GM19463 (cell line): ENCODE data around the gene WNT5A.

Source experiments
- ATAC-seq: cut with Tn5 transposase; IDR thresholded peaks from one replicate; pipeline ENCODE4 v1.9.1; 2021; ENCODE audit warnings: mild to moderate bottlenecking, moderate library complexity; ENCODE audit not compliant: unreplicated experiment

The WNT5A gene

DNA sequence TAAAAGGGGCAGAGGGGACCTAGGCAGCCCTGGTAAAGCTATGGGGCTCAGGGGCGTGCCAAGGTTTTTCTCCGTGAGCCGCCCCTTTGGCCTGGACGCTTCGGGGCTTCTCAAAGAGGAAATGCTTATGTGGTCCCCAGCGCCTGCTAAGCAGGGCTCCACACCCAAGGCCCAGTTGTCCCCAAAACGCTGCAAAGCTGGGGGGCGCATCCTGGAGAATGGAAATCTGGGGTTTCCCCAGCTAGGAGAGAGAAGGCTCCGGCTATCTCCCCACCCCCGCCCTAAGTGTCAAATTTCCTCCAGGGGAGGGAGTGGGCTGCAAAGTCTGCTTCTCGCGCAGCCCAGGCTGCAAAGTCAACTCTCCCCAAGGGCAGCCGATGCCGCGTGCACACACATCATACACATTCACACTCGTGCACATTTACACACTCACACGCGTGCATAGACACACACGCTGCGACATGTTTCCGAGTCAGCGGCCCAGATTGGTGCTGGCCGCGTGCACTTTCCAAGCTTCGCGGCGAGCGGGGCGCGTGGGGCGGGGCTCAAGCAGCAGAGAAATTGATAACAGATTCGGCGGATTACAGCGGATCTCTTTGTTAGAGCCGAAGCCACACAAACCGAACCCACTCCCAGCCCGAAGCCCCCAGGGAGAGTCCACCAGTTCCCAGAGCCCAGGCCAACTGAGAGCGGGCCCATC lies 4.5 kb downstream of the WNT5A start:
- no peak for ATAC-seq

DNA sequence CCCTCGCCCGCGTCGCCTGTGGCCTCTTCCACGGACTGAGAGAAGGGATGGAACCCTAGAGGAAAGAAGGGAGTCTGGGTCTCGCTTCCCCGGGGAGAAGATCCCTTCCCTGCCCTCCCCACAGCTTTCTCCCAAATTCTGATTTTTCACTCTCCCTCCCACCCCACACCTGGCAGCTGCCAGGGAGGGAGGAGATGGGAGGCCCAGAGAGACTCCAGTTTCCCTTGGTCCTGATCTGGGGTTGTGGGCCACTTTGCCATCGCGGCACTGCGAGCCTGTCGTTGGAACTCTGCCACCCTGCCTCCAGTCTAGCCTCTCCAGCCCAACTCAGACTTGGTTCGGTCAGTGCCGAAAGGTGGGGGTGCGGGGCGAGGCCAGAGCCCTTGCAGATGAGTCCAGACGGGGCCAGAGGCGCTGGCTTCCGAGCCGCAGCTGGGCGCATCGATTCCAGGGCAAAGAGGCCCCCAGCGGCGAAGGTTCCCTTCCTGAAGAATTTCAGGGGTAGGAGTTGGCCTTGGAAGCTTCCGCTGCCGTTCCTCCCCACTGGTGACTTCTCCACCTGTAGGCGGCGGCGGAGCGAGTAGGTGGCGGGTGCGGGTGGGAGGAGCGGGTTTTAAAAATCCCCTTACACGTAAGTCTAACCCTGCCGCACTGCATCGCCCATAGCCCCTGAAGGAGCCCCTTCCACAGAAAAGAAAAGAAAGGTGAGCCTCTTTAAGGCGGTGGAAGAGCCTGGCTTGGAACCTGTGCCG lies 5.2 kb downstream of the WNT5A start:
- ATAC-seq: no peak

DNA sequence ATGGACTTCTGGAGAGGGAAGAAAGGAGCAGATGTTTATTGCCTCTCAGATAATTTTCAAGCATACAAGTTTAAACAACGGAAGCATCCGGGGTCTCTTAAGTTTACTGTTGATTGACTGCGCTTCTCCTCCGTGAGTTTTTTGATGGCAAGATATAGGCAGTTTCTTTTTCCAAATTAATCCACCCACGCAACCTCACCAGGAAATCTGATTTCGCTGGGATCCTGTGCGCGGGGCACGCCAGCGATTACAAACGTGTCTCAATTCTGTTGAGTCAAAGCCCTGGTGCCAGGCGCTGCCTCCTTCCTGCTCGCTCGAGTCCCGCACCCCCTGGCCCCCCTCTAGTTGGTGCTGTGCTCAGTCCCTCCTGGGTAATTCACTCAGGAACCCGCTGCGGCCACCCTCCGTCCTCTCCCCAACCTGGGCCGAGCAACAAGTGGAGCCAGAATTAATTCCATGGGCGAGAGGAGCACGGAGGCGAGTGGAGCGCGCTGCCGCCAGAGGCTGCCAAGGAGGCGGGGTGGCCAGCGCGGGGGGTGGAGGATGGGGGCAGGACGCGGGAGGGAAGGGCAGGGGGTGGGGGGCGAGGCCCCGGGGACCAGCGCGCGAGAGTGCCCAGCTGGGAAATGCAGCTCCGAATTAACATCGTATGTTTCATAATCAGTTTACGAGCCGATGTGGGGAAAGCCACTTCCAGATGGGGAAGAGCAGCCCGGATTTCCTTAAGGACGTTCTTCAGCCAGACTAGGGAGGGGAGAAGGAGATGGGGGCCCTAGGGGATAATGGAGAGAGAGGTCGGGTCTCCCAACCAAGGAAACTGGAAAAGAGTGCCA lies 6.0 kb downstream of the WNT5A start:
- ATAC-seq: no peak

DNA sequence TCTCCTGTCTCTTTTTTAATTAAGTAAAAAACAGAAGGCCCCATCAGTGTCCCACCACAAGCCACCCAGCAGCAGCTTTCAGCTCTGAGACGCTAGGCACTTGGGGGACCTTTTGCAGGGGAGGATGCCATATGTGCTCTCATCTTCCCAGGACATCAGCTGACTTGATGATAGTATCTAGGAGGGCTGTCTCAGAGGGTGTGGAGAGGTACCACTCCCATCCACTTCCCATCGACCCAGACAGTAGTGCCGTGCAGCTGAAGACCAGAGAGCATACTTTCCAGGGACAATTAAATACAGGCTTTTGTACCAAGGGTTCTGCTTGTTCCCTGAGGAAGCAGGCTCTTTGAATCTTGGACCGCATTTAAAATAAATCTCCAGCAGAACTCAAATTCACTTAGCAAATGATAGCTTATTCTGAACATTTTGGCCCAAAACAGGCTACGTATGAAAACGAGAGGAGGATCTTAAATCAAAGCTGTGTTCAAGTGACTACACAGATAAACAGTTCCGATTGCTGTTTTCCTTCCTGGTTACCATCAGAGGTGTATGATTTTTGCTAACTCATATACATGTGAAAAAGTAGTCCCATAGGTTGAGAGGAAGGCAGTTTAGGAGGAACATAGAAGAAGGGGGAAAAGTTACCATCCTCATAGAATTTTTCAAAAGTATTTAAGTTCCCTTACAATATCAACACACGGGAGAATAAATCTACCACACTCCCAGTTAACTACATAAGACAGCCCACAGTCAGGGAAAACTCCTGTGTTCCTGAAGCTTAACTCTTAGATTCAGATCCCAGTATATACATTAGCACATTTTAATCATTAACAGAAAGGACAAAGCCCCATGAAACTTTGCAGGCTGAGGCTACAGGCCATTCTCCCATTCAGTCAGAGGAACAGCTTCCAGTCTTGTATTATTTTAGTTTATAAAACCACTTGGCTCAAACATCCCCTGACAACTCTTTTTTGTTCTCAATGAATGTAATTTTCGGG lies 9.5 kb downstream of the WNT5A start:
- no peak for ATAC-seq

DNA sequence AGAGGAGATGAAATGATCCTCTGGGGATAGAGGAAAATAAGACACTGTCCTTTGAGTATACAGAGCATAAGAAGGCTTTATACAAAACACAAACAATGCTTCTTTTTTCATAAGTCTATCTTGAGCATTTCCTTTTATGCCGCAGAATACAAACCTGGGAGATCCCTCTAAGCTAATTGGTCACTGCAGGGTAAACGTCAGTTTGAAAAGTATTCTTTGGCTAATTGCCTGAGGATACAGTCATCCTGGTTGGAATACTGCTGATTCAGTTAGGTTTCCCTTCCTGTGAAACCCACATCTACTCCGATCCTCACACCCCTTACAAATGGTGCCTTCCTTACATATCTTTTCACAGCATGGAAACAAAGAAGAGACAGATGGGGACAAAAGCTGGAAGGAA lies 10.6 kb downstream of the WNT5A start:
- ATAC-seq: no peak

DNA sequence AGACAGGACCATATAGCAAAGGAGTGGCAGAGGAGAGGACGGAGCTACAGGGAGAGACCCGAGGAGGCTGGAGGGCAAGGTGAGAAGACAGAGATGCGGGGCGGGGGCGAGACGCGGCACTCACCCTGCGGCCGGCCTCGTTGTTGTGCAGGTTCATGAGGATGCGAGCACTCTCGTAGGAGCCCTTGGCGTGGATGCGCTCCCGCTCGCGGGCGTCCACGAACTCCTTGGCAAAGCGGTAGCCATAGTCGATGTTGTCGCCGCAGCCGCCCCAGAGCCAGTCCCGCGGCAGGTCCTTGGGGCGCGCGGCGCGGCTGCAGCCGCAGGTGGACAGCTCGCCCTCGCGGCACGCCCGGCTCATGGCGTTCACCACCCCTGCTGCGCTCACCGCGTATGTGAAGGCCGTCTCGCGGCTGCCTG lies 12.9 kb downstream of the WNT5A start:
- no peak for ATAC-seq

DNA sequence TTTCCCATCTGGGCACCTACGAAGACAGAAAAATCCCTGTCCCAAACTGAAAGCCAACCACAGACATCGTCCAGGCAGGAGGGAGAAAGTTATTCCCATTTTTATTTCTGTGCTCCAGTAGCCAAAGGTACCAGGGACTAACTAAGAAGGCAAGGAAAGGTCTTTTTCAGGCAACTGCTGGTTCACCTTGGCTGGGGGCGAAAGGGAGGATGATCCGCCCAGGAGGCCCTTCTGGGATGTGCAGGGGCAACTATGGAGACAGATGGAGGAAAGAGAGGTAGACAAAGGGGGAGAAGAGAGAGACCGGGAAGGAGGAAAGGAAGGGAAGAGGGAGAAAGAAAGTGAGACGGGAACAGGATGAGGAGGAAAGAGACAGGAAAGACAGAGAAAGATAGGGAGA lies 13.3 kb downstream of the WNT5A start:
- no peak for ATAC-seq

DNA sequence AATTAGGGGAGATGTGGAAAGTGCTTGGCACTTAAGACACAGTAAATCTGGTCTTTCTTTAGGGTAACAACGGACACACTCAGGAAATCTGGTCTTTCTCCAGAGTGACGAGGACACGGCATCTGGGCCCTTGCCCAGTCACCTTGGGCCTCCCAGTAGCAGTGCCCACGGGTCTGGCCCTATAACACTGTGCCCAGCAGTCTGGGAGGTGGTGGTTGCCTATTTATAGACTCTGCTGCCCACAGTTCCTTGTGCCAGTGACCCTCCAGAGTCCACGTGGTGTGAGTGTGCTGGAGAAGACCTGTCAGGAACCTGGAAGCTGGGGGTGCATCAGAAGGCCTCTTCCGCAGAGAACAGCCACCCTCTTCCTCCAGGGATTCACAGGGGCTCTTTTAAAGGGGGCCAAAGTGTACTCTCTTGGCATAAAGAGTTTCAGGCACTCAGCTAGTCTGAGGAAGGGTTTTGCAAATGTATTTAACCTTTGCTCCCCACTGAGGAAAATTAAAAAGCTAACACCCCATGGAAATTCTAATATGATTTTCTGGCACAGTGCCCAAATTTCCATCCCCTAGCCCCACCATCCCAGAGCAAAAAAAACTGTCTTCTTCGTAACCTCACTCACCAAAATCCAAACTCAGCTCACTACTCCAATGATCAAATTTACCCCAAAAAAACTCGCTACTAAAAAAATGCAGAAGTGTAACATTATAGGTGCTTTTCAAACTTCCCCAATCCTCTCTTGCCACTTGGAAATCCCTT lies 15.4 kb downstream of the WNT5A start:
- ATAC-seq: no peak

DNA sequence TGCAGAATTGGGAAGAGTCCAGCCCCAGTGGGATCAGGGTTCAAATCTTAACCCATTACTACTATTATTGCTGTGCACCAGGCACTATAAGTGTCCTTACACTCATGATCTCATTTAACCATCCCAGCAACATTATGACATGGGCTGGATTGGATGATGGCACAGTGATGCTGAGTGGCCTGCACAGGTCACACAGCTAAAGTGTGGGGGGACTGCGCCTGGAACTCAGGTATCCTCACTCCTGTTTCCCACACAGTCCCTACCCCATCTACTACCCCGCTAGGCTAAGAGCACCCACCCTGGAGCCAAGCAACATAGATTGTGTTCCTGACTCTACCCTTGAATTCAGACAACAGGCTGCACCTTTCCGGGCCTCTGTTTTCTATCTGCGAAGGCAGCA lies 16.0 kb downstream of the WNT5A start:
- ATAC-seq: no peak

DNA sequence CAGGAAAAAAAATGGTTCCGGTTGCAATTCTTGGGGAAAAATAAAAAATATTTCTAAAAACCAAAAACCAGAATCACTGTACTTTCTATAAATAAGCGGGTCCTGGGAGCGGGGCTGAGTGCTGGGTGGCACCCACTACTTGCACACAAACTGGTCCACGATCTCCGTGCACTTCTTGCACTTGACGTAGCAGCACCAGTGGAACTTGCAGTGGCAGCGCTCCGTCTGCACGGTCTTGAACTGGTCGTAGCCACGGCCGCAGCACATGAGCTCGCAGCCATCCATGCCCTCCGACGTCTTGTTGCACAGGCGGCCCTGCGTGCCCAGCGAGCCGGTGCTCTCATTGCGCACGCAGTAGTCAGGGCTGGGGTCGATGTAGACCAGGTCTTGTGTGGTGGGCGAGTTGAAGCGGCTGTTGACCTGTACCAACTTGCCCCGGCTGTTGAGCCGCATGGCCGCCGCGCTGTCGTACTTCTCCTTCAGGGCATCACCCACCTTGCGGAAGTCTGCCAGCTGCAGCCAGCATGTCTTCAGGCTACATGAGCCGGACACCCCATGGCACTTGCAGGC lies 17.1 kb downstream of the WNT5A start:
- ATAC-seq: no peak

DNA sequence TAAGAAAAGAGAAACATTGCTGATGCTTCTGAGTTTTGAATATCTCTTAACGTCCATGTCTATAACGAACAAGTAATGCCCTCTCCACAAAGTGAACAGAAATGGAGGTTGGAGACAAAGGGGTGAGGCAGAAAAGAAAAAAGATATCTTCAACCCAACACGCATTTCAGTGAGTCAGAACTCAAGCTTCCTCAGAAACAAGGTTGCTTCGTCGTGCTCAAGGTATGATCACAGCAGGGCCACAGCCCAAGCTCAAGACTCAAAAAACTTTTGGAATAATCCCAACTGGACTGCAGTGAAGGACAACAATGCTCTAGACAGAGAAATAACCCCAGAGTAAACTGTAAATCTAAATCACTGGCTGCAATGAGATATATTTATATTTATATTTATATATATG lies 18.9 kb downstream of the WNT5A start:
- no peak for ATAC-seq

DNA sequence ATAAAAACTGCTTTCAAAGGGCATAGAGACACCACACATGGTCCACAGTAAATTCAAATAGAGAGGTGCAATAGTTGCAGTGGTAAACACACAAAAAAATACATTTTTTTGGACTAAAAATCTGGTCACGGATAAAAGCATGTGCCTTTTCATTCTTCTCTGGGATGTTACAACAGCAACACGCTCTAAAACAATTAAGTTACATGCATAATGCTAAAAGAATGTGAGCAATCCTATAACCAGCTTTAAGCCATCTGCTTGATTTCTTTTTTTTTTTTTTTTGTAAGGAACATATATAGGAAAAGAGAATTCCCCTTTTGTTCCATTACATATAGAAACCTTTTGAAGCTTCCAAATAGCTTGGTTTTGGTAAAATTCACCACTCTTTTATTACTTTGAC lies 20.0 kb downstream of the WNT5A start:
- no peak for ATAC-seq

DNA sequence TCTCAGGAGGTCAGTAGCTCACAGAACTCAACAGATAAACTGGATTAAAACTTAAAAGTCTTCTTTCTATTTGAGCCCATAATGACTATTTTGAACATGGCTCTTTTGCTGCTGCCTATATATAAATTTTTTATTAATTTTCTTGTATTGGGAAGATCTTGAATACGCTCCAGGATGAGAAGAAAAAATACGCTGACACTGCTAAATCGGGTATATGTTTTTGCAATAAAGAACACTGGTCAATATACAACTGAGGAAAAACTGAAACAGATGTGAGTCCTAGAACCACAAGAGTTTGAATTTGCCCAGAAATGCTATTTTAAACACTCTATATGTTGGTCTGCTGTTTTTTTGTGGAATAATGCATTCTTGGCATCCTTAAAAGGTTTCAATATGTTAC lies 20.6 kb downstream of the WNT5A start:
- no peak for ATAC-seq

DNA sequence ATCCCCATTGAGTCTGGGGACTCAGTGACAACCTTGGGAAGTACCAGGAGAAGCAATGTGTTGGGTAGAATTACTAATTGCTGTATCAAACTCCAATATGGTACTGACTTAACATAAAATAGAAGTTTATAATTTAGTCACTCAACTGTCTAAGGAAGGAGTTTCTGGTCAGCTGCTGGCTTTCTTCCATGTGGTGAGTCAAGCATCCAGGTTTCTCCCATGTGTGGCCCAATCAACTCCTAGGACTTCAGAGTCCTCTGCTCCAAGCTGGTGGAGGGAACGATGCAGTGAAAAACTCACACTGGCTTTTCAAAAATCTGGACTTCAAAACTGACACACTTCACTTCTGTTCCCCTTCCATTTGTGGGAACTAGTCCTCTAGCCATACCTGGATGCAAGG lies 25.2 kb downstream of the WNT5A start:
- ATAC-seq: no peak

DNA sequence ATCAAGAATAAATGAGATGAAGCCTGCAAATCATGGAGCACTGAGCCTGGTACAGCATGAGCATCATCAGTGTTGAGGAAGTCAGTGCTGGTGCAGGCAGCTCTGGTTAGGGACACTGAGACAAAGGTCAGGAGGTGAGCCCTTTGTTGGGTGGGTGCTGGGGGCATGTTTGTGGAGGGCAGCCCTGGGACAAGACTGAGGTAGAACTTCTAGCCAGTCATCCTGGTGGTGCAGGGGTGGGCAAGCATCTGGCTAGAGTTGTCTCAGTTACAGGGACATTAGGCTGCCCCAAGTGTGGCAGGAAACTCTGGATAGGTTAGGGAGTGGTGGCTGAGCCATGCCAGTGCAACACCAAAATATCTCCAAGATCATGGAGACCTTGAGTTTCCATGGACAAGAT lies 27.3 kb downstream of the WNT5A start:
- ATAC-seq: no peak

DNA sequence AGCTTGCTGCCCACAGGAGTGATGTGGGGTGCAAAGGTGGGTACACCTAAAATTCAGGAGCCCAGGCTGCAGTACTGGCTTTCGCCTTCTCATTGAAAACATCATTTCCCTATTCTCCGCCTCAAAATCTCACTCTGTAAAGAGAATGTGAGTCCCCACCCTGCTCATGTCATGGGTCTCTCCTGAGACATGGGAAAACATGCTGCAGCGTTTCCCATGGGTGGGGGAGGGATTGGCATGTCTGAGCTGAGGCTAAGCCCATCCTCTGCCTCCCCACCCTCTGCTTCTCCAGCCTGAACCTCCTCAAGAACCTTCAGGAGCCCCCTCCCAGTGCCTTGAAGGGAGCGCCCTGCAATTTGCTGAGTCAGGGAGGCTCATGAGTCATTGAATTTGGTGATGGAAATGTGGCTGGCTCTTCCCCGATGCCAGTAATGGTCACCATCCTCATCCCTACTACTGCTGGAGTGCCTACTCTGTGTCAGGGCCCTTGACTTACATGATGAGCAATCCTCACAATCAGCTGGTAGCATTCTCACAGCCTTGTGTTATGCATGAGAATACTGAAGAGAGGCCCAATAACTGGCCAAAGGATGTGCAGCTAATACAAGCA lies 28.8 kb downstream of the WNT5A start:
- no peak for ATAC-seq

DNA sequence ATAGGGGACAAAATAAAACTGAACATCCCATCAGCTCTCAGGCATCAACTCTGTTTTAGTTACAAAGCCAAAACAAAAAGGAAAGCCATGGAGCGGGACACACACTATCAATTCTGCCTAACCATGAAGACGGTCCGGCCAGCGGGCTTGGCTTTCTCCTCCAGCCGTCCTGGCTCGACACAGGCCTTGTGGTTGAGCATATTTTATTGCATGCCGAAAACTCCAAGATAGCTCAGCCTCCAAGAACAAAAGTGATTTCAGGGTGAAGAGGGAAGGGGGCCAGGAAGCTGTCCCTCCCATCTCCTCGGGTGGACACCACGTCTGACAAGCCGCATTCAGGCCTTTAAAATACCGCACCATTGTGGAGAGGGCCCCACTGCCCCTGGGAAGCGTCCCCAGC lies 31.2 kb downstream of the WNT5A start:
- no peak for ATAC-seq

DNA sequence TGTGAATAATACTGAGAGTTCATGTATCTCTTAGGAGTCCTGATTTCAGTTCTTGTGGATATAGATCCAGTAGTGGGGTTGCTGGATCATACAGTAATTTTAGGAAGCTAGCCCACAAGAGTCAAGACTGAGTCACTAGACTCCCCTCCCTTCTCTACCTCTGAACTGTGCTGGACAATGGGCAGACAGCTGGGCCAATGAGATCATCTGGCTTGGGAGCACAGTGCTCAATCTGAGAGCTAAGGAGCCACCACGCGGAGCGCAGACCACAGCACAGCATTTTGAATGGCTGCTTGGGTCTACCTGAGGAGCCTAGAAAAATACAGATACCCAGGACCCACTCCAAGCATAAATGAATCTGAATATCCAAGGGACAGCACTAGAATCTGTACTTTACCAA lies 32.5 kb downstream of the WNT5A start:
- ATAC-seq: no peak

DNA sequence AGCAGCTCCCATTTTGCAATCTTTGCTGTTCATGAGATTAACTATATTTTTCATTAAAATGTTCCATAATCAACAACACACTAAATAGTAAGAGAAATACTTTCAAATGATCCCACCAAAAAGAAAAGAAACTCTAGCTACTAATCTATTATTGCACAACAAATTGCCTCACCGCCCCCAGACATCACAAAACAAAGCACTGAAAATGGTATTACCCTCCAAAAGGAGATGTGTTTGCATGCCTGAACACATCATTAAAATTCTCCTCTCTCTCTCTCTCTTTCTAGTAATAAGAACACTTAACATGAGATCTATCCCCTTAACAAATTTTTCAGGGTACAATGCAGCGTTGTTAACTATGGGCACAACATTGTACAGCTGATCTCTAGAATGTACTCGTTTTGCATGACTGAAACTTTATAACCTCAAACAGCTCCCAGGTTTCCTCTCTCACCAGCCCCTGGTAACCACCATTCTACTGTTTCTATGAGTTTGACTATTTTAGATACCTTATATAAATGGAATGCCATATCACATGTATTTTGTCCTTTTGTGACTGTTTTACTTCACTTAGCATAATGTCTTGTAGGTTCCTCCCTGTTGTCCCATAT lies 33.1 kb downstream of the WNT5A start:
- ATAC-seq: no peak
